Endothelial cell of umbilical vein (primary cell): Measurements from ENCODE around the gene ASAP2. TPM values are rescaled to one million over a fixed set of nuclear protein-coding genes. Genes with fewer than 3 reads are reported as not detected.

Experiments used
- BruUV-seq: library from RNA; stranded (reverse); fragments of 400-500 nt; replicated peaks from 2 replicates; lab custom pipeline; 2021; lab: Mats Ljungman, UMichigan
- CTCF ChIA-PET: fragments of 300-600, 350-600 bp; sonication (Branson Sonifier 250); formaldehyde crosslinking; loops from one replicate; lab custom pipeline; 2021; ENCODE audit warnings: antibody characterized with exemption, inconsistent platforms; lab: Charles Lee
- POLR2A ChIA-PET: fragments of 300-600, 350-600 bp; sonication (Branson Sonifier 250); formaldehyde crosslinking; loops from one replicate; lab custom pipeline; 2021; ENCODE audit warnings: antibody characterized with exemption, inconsistent platforms; lab: Charles Lee
- DNase-seq: peaks from one replicate; pipeline ENCODE4 v3.0.0-alpha.2; 2011; ENCODE audit warnings: low read depth, low spot score
- FAIRE-seq: peaks from 2 replicates; lab custom pipeline; 2011; peaks lifted over from hg19 to GRCh38; lab: Jason Lieb, UNC
- H2AFZ ChIP-seq: 2 replicates; pipeline ENCODE4 v1.6.0; 2012; ENCODE audit warnings: low read depth, low read length, control low read depth, inconsistent platforms
- H3K27ac ChIP-seq: 2 replicates; pipeline ENCODE4 v1.5.1; 2011; ENCODE audit warnings: low read depth, mild to moderate bottlenecking, control low read depth, low read length, moderate library complexity; ENCODE audit not compliant: insufficient read depth
- H3K27me3 ChIP-seq, 2 experiments: 2 replicates each; pipeline versions ENCODE4 v1.6.0 to v1.6.1; 2011; ENCODE audit warnings: low read length in 2 of 2, mixed read lengths in 1 of 2; ENCODE audit not compliant: control insufficient read depth in 2 of 2, insufficient read depth in 2 of 2
- H3K36me3 ChIP-seq, 2 experiments: 2 replicates in 1 of 2; 3 replicates in 1 of 2; pipeline ENCODE4 v1.5.1; 2011; ENCODE audit warnings: low read length in 2 of 2, mild to moderate bottlenecking in 1 of 2, moderate library complexity in 1 of 2; ENCODE audit not compliant: control insufficient read depth in 2 of 2, insufficient read depth in 2 of 2; ENCODE audit errors: extremely low read depth in 1 of 2
- H3K4me1 ChIP-seq: 3 replicates; pipeline ENCODE4 v1.5.1; 2011; ENCODE audit warnings: mild to moderate bottlenecking, low read length; ENCODE audit not compliant: control insufficient read depth, insufficient read depth; ENCODE audit errors: extremely low read depth
- H3K4me2 ChIP-seq: 2 replicates; pipeline ENCODE4 v1.6.1; 2011; ENCODE audit warnings: low read length, control low read depth, mixed read lengths; ENCODE audit not compliant: insufficient read depth
- H3K4me3 ChIP-seq, 3 experiments: fragments of 200-600 bp in 1 of 3; sonication (generic), shearing (Covaris generic) in 1 of 3; replicated peaks in 1 of 3; 2 replicates each; pipeline ENCODE4 v1.5.1; 2011 to 2016; ENCODE audit warnings: control low read depth in 3 of 3, low read length in 3 of 3, mild to moderate bottlenecking in 2 of 3, inconsistent platforms in 1 of 3, low read depth in 1 of 3, moderate library complexity in 1 of 3; ENCODE audit not compliant: insufficient read depth in 1 of 3
- H3K79me2 ChIP-seq: 2 replicates; pipeline ENCODE4 v1.6.0; 2012; ENCODE audit warnings: low read length, inconsistent platforms; ENCODE audit not compliant: control insufficient read depth, insufficient read depth
- H3K9ac ChIP-seq: replicated peaks from 2 replicates; pipeline ENCODE3; 2011; ENCODE audit warnings: low read length, control low read depth; ENCODE audit not compliant: insufficient read depth; ENCODE audit errors: extremely low read depth
- H3K9me1 ChIP-seq: replicated peaks from 3 replicates; pipeline ENCODE4 v1.6.0; 2011; ENCODE audit warnings: mild to moderate bottlenecking, low read length; ENCODE audit not compliant: control insufficient read depth, insufficient read depth; ENCODE audit errors: extremely low read depth
- H3K9me3 ChIP-seq: replicated peaks from 2 replicates; pipeline ENCODE4 v1.5.1; 2012; ENCODE audit warnings: low read length, inconsistent platforms; ENCODE audit not compliant: control insufficient read depth, insufficient read depth
- H4K20me1 ChIP-seq: replicated peaks from 2 replicates; pipeline ENCODE3; 2011; ENCODE audit warnings: mild to moderate bottlenecking, low read length; ENCODE audit not compliant: control insufficient read depth, insufficient read depth; ENCODE audit errors: extremely low read depth
- CTCF ChIP-seq, 2 donors: IDR thresholded peaks; 1 replicate in 1 of 2; 2 replicates in 1 of 2; pipeline ENCODE4 v1.5.1; 2011; ENCODE audit warnings: low read length in 2 of 2, mild to moderate bottlenecking in 2 of 2, moderate library complexity in 2 of 2, control low read depth in 1 of 2, inconsistent platforms in 1 of 2, low read depth in 1 of 2; ENCODE audit not compliant: insufficient read depth in 1 of 2; ENCODE audit errors: extremely low read depth in 1 of 2
- EZH2 ChIP-seq: IDR thresholded peaks from 2 replicates; pipeline ENCODE4 v1.6.1; 2012; ENCODE audit warnings: borderline replicate concordance, low read depth, mild to moderate bottlenecking, moderate library complexity, low read length, inconsistent platforms; ENCODE audit not compliant: severe bottlenecking
- FOS ChIP-seq: IDR thresholded peaks from 2 replicates; pipeline ENCODE4 v1.6.1; 2011; ENCODE audit warnings: mild to moderate bottlenecking, low read length, moderate library complexity, borderline replicate concordance; ENCODE audit not compliant: insufficient read depth
- JUN ChIP-seq: IDR thresholded peaks from 2 replicates; pipeline ENCODE4 v1.6.1; 2011; ENCODE audit warnings: borderline replicate concordance, low read depth; ENCODE audit not compliant: insufficient read length, insufficient read depth
- MAX ChIP-seq: IDR thresholded peaks from 2 replicates; pipeline ENCODE4 v1.6.1; 2011; ENCODE audit not compliant: insufficient read depth, insufficient read length
- POLR2A ChIP-seq: IDR thresholded peaks from 2 replicates; pipeline ENCODE4 v1.6.1; 2012; ENCODE audit warnings: low read depth, mild to moderate bottlenecking, control low read depth, low read length
- POLR2AphosphoS5 ChIP-seq: IDR thresholded peaks from 2 replicates; pipeline ENCODE4 v1.6.1; 2012; ENCODE audit warnings: low read depth, mild to moderate bottlenecking, control low read depth, low read length, moderate library complexity; ENCODE audit not compliant: insufficient read depth
- dilution Hi-C: fragments of 300-500 bp; cut with MboI; formaldehyde crosslinking; loops from one replicate; pipeline ENCODE4 v1.15.0; 2019; ENCODE audit warnings: low sequenced_read_pairs; ENCODE audit not compliant: extremely low pct_ligation_motif_present
- intact Hi-C: fragments of 100-400 bp; cut with micrococcal nuclease; formaldehyde crosslinking; loops from one replicate; pipeline ENCODE4 v1.10.0; 2022
- polyA plus RNA-seq, 4 experiments: library from polyadenylated mRNA; depleted of rRNA in 3 of 4; stranded (reverse) in 3 of 4; unstranded in 1 of 4; fragments of >200 nt; gene quantifications; 2 replicates each; pipeline versions ENCODE4 v1.2.1 to v1.2.3, GENCODE V29; 2011 to 2012; ENCODE audit warnings: missing spikeins in 1 of 4
- total RNA-seq: library from RNA; stranded (reverse); gene quantifications from 2 replicates; pipeline ENCODE4 v1.2.3, GENCODE V29; 2021

The ASAP2 gene
- total and polyA plus RNA-seq, 2 donors (not counting 3 experiments of a cell fraction or from before 2014, with no cell fraction given), result 31.1 to 79.2 TPM

GRCh38 chr2:9356261-9356660 is 149.6 kb downstream of the ASAP2 start:
- Histone ChIP-seq H3K27me3 (no peaks in the 10 kb centered on the region), H3K27ac (no peak overlapping the region), H3K4me3 (no peak overlapping the region), H3K4me1 (no peaks in the 10 kb centered on the region), H3K4me2 (no peak overlapping the region), H3K9me1 (no peaks in the 10 kb centered on the region), H3K36me3 (peaks cover 29 to 46% of the 10 kb centered on the region in 2 experiments), H3K9ac (no peak overlapping the region), H4K20me1 (no peaks in the 10 kb centered on the region), H3K79me2 (no peaks in the 10 kb centered on the region), H3K9me3 (no peaks in the 10 kb centered on the region), H2AFZ (no peak overlapping the region)
- TF ChIP-seq MAX (no peak), EZH2 (no peak), POLR2AphosphoS5 (no peak), JUN (no peak), CTCF (IDR thresholded peaks at IDR 0.05; ENCODE audit: extremely low read depth in 1 of 2, insufficient read depth in 1 of 2, low read depth in 1 of 2, low read length in 2 of 2) (no peak), FOS (no peak), POLR2A (no peak)
- CTCF ChIA-PET, result interaction anchor here (1.0 to 1.6 kb wide), 3 partner anchors 8 to 215 kb away, joined by 3 to 6 read pairs (median 3); no protein-coding TSS in a partner anchor
- no peak for FAIRE-seq
- no TSS peak for BruUV-seq
- no peak for DNase-seq
- POLR2A ChIA-PET, result no interaction called here
- dilution Hi-C loops (loop anchor here (25.0 kb wide), 1 partner anchor 194 kb away; no protein-coding TSS in a partner anchor), intact Hi-C loops (no loop called here)
